GM23248 (cell line): ENCODE data around the gene CCDC157. TPM values are rescaled to one million over a fixed set of nuclear protein-coding genes. Genes with fewer than 3 reads are reported as not detected.

Experiments
- DNase-seq: peaks from one replicate; pipeline ENCODE4 v3.0.0-alpha.2; 2015
- H2AFZ ChIP-seq: fragments of 200-600 bp; sonication (generic); 2 replicates; pipeline ENCODE4 v1.6.1; 2016; ENCODE audit warnings: antibody characterized with exemption
- H3F3A ChIP-seq: fragments of 200-600 bp; sonication (generic); 2 replicates; pipeline ENCODE4 v1.6.1; 2016; ENCODE audit warnings: mild to moderate bottlenecking, antibody characterized with exemption, mixed run types; ENCODE audit not compliant: insufficient read depth
- H3K27ac ChIP-seq: fragments of 200-600 bp; sonication (generic); 2 replicates; pipeline ENCODE4 v1.5.1; 2016; ENCODE audit warnings: mild to moderate bottlenecking
- H3K27me3 ChIP-seq: fragments of 200-600 bp; sonication (generic); replicated peaks from 2 replicates; pipeline ENCODE4 v1.6.1; 2016; ENCODE audit warnings: mild to moderate bottlenecking; ENCODE audit not compliant: insufficient read depth
- H3K36me3 ChIP-seq: fragments of 200-600 bp; sonication (generic); 2 replicates; pipeline ENCODE4 v1.6.1; 2016; ENCODE audit warnings: low read depth, mild to moderate bottlenecking
- H3K4me1 ChIP-seq: fragments of 200-600 bp; sonication (generic); 2 replicates; pipeline ENCODE4 v1.6.1; 2016; ENCODE audit warnings: mild to moderate bottlenecking; ENCODE audit not compliant: insufficient read depth
- H3K4me2 ChIP-seq: fragments of 200-600 bp; sonication (generic); one replicate; pipeline ENCODE4 v1.6.1; 2016; ENCODE audit warnings: mild to moderate bottlenecking; ENCODE audit not compliant: unreplicated experiment
- H3K4me3 ChIP-seq: fragments of 200-600 bp; sonication (generic); 2 replicates; pipeline ENCODE4 v1.5.1; 2016; ENCODE audit warnings: mild to moderate bottlenecking
- H3K79me2 ChIP-seq: fragments of 200-600 bp; sonication (generic); 2 replicates; pipeline ENCODE4 v1.6.1; 2016; ENCODE audit warnings: mild to moderate bottlenecking; ENCODE audit not compliant: insufficient read depth
- H3K9ac ChIP-seq: fragments of 200-600 bp; sonication (generic); 2 replicates; pipeline ENCODE4 v1.6.1; 2016; ENCODE audit warnings: mild to moderate bottlenecking
- H3K9me2 ChIP-seq: fragments of 200-600 bp; sonication (generic); 2 replicates; pipeline ENCODE4 v1.6.1; 2016; ENCODE audit warnings: mixed run types, mild to moderate bottlenecking, moderate library complexity; ENCODE audit not compliant: insufficient read depth
- H3K9me3 ChIP-seq: fragments of 200-600 bp; sonication (generic); one replicate; pipeline ENCODE4 v1.6.1; 2017; ENCODE audit warnings: low read depth
- H4K20me1 ChIP-seq: fragments of 200-600 bp; sonication (generic); 2 replicates; pipeline ENCODE4 v1.6.0; 2016; ENCODE audit not compliant: insufficient read depth
- EZH2 ChIP-seq: fragments of 200-600 bp; sonication (generic); IDR thresholded peaks from 2 replicates; pipeline ENCODE4 v1.6.1; 2018; ENCODE audit warnings: antibody characterized with exemption, mild to moderate bottlenecking; ENCODE audit not compliant: insufficient read depth, poor library complexity, severe bottlenecking
- EZH2phosphoT487 ChIP-seq: fragments of 200-600 bp; sonication (generic); IDR thresholded peaks from 2 replicates; pipeline ENCODE4 v1.6.1; 2018; ENCODE audit warnings: antibody characterized with exemption, moderate library complexity, mild to moderate bottlenecking, low read depth; ENCODE audit not compliant: insufficient read depth
- whole genome bisulfite sequencing, 2 experiments: methylation state at CpG; one replicate each; pipeline ENCODE4 v1.1.6; 2015 to 2017; ENCODE audit warnings: low lambda C conversion rate in 2 of 2, low coverage in 1 of 2; ENCODE audit errors: missing lambda C conversion rate in 2 of 2; 5-methylcytosine and 5-hydroxymethylcytosine counted together
- in situ Hi-C: fragments of 300-500 bp; cut with MboI; formaldehyde crosslinking; loops from 2 replicates; pipeline ENCODE4 v1.15.0; 2020
- polyA plus RNA-seq: library from polyadenylated mRNA; unstranded; fragments of >200 nt; fragmentation: Nextera tagmentation; extraction: Ambion mirVana; gene quantifications from 2 replicates; pipeline ENCODE4 v1.2.1, GENCODE V29; 2016
- total RNA-seq: library from RNA; depleted of rRNA; stranded (reverse); fragments of >200 nt; shearing (Covaris generic); gene quantifications from 2 replicates; pipeline ENCODE4 v1.2.3, GENCODE V29; 2014

The CCDC157 gene
- total and polyA plus RNA-seq, 2 experiments from 2014 or later = 2.7 to 5.0 TPM

- 70 to 74% methylated on average over 3 of the region's 3 CpGs for WGBS, 2 experiments
- Histone ChIP-seq H3F3A (peaks cover 20% of the 10 kb centered on the region), H4K20me1 (no peaks in the 10 kb centered on the region), H3K9ac (no peak overlapping the region), H3K4me3 (no peak overlapping the region), H3K27me3 (no peaks in the 10 kb centered on the region), H3K4me2 (no peak overlapping the region), H3K27ac (no peak overlapping the region), H3K36me3 (peaks cover 41% of the 10 kb centered on the region), H3K4me1 (no peaks in the 10 kb centered on the region), H3K9me3 (no peaks in the 10 kb centered on the region), H2AFZ (no peak overlapping the region), H3K79me2 (no peaks in the 10 kb centered on the region), H3K9me2 (no peaks in the 10 kb centered on the region)
- no peak for DNase-seq
- in situ Hi-C loops = no loop called here
- TF ChIP-seq EZH2 (no peak), EZH2phosphoT487 (no peak)
These were observed 23.1 kb upstream of the CCDC157 start for GRCh38 chr22:30333707-30334087.

GRCh38 chr22:30334646-30335045, 22.2 kb upstream of the CCDC157 start:
- H3K9me2 ChIP-seq = no peaks in the 10 kb centered on the region
- H3K36me3 ChIP-seq = peaks cover 48% of the 10 kb centered on the region
- peaks cover 20% of the 10 kb centered on the region for H3F3A ChIP-seq
- H3K4me1 ChIP-seq = no peaks in the 10 kb centered on the region
- no peaks in the 10 kb centered on the region for H3K27me3 ChIP-seq
- no peak overlapping the region for H3K4me3 ChIP-seq
- no peak for TF ChIP-seq EZH2phosphoT487
- no peak for TF ChIP-seq EZH2
- no peak for DNase-seq
- no peaks in the 10 kb centered on the region for H3K79me2 ChIP-seq
- H4K20me1 ChIP-seq = no peaks in the 10 kb centered on the region
- 91 to 98% methylated on average over 4 of the region's 4 CpGs for WGBS, 2 experiments
- H3K9ac ChIP-seq = no peak overlapping the region
- H2AFZ ChIP-seq = no peak overlapping the region
- H3K9me3 ChIP-seq = no peaks in the 10 kb centered on the region
- no peak overlapping the region for H3K4me2 ChIP-seq
- in situ Hi-C loops = no loop called here
- no peak overlapping the region for H3K27ac ChIP-seq

DNA sequence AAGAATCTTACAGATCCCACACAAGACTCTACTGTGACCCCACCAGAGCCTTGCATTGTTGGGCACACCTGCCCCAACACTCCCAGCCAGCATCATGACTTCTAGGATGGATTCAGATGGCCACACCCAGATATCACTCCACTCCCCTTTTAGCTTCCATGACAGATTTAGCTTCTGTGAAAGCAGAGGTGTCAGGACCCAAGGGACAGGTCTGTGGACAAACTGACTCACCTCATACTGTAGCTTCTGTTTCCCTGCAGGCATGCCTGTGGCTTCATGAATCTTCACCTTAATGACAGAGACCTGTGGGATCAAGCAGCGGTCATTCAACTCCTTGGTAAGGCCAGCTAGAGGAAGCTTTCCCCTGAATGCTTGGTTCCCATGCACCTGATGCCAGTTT, 21.6 kb upstream of the CCDC157 start:
- H3K4me1 ChIP-seq = no peaks in the 10 kb centered on the region
- H4K20me1 ChIP-seq = no peaks in the 10 kb centered on the region
- no peak overlapping the region for H3K27ac ChIP-seq
- DNase-seq = peak; percentile 12
- H2AFZ ChIP-seq = no peak overlapping the region
- H3K36me3 ChIP-seq = peaks cover 53% of the 10 kb centered on the region
- no peaks in the 10 kb centered on the region for H3K27me3 ChIP-seq
- H3K4me3 ChIP-seq = no peak overlapping the region
- peaks cover 20% of the 10 kb centered on the region for H3F3A ChIP-seq
- 94 to 100% methylated on average over 1 of the region's 1 CpG for WGBS, 2 experiments
- in situ Hi-C loops = no loop called here
- no peak overlapping the region for H3K4me2 ChIP-seq
- H3K9me2 ChIP-seq = no peaks in the 10 kb centered on the region
- H3K79me2 ChIP-seq = no peaks in the 10 kb centered on the region
- no peak overlapping the region for H3K9ac ChIP-seq
- no peaks in the 10 kb centered on the region for H3K9me3 ChIP-seq
- TF ChIP-seq EZH2 (no peak), EZH2phosphoT487 (no peak)

- Histone ChIP-seq H3K9ac (no peak overlapping the region), H3K79me2 (no peaks in the 10 kb centered on the region), H3K4me1 (no peaks in the 10 kb centered on the region), H3K27me3 (no peaks in the 10 kb centered on the region), H3K36me3 (peaks cover 57% of the 10 kb centered on the region), H4K20me1 (no peaks in the 10 kb centered on the region), H3K4me3 (no peak overlapping the region), H3K4me2 (no peak overlapping the region), H2AFZ (no peak overlapping the region), H3K9me2 (no peaks in the 10 kb centered on the region), H3K27ac (no peak overlapping the region), H3F3A (peaks cover 13% of the 10 kb centered on the region), H3K9me3 (no peaks in the 10 kb centered on the region)
- DNase-seq = no peak
- WGBS, 2 experiments = 88 to 91% methylated on average over 4 of the region's 4 CpGs
- in situ Hi-C loops = no loop called here
- TF ChIP-seq EZH2phosphoT487 (no peak), EZH2 (no peak)
These were observed 19.9 kb upstream of the CCDC157 start for GRCh38 chr22:30336752-30337460.
